ENCODE data around the gene EDN2. TPM values are rescaled to one million over a fixed set of nuclear protein-coding genes. Genes with fewer than 3 reads are reported as not detected.

EDN2 gene
- total and polyA plus RNA-seq, 2 donors from 2014 or later: 2.3 to 2.9 TPM

DNA sequence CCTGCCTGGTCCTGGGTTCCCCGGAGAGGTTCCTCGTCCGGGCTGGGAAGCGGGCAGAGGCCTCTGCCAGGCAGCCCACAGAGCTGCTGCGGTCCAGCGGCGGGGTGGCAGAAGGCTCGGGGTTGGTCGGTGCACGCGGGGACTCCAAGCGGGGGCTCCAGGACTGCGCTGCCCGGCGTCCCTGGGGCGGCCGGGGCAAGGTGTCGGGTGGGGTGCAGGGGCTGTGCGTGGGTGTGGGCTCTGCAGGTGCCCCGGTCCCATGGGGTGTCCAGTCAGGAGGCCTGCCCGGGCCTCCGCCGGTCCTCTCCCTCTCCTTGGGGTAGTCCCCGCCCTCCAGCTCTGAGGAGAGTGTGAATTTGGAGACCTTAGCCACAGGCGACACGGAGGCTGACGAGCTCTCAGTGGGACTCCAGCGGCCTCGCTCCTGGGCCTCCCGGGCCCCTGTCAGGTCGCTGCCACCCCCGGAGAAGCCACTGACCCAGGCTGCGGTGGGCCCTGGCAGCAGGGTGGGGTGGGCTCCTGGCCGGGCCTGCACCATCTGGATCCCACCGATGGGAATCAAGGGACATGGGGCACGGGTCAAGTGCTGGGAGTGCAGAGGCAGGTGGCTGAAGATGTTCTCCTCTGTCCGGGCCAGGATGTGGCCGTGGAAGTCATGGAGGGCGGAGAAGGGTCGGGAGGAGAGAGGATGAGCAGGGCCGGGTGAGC is 26.2 kb upstream of the EDN2 start:
- DNase-seq (no peak), FAIRE-seq (no peak)
- H3K4me3 ChIP-seq (ENCODE audit: low read length in 3 of 3): no peak overlapping the region
- H3K9me3 ChIP-seq (ENCODE audit: control insufficient read depth in 2 of 3, insufficient read depth in 1 of 3, low read length in 3 of 3): no peaks in the 10 kb centered on the region
- intact Hi-C loops (cut with DNase I): no loop called here
- H3K36me3 ChIP-seq (ENCODE audit: control insufficient read depth in 2 of 3, insufficient read depth in 3 of 3, low read length in 3 of 3): no peaks in the 10 kb centered on the region
- no peak overlapping the region for H3K9ac ChIP-seq (ENCODE audit: low read length in 3 of 3)
- TF ChIP-seq, protein P1, sequence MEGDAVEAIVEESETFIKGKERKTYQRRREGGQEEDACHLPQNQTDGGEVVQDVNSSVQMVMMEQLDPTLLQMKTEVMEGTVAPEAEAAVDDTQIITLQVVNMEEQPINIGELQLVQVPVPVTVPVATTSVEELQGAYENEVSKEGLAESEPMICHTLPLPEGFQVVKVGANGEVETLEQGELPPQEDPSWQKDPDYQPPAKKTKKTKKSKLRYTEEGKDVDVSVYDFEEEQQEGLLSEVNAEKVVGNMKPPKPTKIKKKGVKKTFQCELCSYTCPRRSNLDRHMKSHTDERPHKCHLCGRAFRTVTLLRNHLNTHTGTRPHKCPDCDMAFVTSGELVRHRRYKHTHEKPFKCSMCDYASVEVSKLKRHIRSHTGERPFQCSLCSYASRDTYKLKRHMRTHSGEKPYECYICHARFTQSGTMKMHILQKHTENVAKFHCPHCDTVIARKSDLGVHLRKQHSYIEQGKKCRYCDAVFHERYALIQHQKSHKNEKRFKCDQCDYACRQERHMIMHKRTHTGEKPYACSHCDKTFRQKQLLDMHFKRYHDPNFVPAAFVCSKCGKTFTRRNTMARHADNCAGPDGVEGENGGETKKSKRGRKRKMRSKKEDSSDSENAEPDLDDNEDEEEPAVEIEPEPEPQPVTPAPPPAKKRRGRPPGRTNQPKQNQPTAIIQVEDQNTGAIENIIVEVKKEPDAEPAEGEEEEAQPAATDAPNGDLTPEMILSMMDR (IDR thresholded peaks at IDR 0.05; ENCODE audit: borderline replicate concordance, extremely low read depth, insufficient read depth): no peak
- peaks cover 0 to 11% (median 3%) of the 10 kb centered on the region in 3 donors for H3K4me1 ChIP-seq (ENCODE audit: control insufficient read depth in 2 of 3, insufficient read depth in 2 of 3, low read depth in 1 of 3, low read length in 3 of 3)
- no peaks in the 10 kb centered on the region for H3K27me3 ChIP-seq (ENCODE audit: control insufficient read depth, insufficient read depth, low read length)
- H3K27ac ChIP-seq (ENCODE audit: low read depth in 2 of 2, low read length in 2 of 2): no peak overlapping the region

DNA sequence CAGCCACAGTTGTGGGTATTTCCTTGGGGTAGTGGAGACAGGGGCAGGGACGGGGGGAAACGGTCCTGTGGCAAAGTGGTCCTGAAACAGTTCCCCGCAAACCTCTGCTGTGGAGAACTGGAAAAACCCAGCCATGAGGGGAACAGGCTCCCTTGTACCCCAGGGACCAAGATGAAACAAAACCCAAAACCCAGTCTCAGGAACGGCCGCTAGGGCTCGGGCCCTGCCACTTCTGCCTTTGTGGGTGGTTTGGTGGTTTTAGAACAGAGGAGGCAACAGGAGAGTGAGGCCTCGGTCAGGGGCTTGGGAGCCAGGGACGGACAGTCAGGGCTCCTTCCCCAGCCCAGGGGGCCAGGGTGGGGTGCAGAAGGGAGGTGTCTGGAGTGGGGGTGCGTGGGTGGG is 24.8 kb upstream of the EDN2 start:
- FAIRE-seq: no peak
- H3K27ac ChIP-seq (ENCODE audit: low read depth in 2 of 2, low read length in 2 of 2): no peak overlapping the region
- intact Hi-C loops (cut with DNase I): no loop called here

DNA sequence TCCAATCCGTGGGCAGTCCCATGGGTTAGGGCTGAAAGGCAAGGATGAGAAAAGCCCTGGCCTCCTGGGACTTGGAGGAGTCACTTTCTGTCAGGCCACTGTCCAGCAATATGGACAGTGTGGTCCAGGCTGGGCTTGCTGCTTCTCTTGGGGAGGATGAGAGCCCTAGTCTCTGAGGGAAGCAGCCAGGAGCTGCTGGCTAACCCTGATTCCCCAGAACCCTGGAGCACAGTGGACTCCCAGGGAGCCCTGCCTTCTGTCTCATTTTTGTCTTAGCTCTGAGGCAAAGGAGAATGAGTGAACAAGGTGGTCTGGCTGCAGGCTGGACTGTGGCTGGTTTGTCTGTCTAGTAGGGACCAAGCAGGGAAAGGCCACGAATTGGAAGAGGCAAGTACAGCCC is 23.8 kb upstream of the EDN2 start:
- H3K9ac ChIP-seq (ENCODE audit: low read length in 3 of 3): no peak overlapping the region
- H3K4me3 ChIP-seq (ENCODE audit: low read length in 3 of 3): no peak overlapping the region
- H3K27ac ChIP-seq (ENCODE audit: low read depth in 2 of 2, low read length in 2 of 2): no peak overlapping the region
- no peaks in the 10 kb centered on the region for H3K4me1 ChIP-seq (ENCODE audit: control insufficient read depth in 2 of 3, insufficient read depth in 2 of 3, low read depth in 1 of 3, low read length in 3 of 3)
- H3K9me3 ChIP-seq (ENCODE audit: control insufficient read depth in 2 of 3, insufficient read depth in 1 of 3, low read length in 3 of 3): no peaks in the 10 kb centered on the region
- no peaks in the 10 kb centered on the region for H3K36me3 ChIP-seq (ENCODE audit: control insufficient read depth in 2 of 3, insufficient read depth in 3 of 3, low read length in 3 of 3)
- no peak for FAIRE-seq
- no peaks in the 10 kb centered on the region for H3K27me3 ChIP-seq (ENCODE audit: control insufficient read depth, insufficient read depth, low read length)
- no peak for DNase-seq
- intact Hi-C loops (cut with DNase I): no loop called here
- TF ChIP-seq, protein P1 (IDR thresholded peaks at IDR 0.05; ENCODE audit: borderline replicate concordance, extremely low read depth, insufficient read depth): no peak

More for the DNA sequence above, 24.8 kb upstream of the EDN2 start:
- no peaks in the 10 kb centered on the region for H3K27me3 ChIP-seq (ENCODE audit: control insufficient read depth, insufficient read depth, low read length)
- no peaks in the 10 kb centered on the region for H3K36me3 ChIP-seq (ENCODE audit: control insufficient read depth in 2 of 3, insufficient read depth in 3 of 3, low read length in 3 of 3)
- TF ChIP-seq, protein P1 (IDR thresholded peaks at IDR 0.05; ENCODE audit: borderline replicate concordance, extremely low read depth, insufficient read depth): no peak
- H3K9ac ChIP-seq (ENCODE audit: low read length in 3 of 3): no peak overlapping the region
- H3K4me3 ChIP-seq (ENCODE audit: low read length in 3 of 3): no peak overlapping the region
- no peak for DNase-seq
- H3K4me1 ChIP-seq (ENCODE audit: control insufficient read depth in 2 of 3, insufficient read depth in 2 of 3, low read depth in 1 of 3, low read length in 3 of 3): no peaks in the 10 kb centered on the region
- H3K9me3 ChIP-seq (ENCODE audit: control insufficient read depth in 2 of 3, insufficient read depth in 1 of 3, low read length in 3 of 3): no peaks in the 10 kb centered on the region
